Natural killer cell (primary cell): ENCODE results near the gene RSRC1. TPM values are rescaled to one million over a fixed set of nuclear protein-coding genes. Genes with fewer than 3 reads are reported as not detected.

ENCODE experiments used
- ATAC-seq, 3 donors: fragments of 150-1000 bp in 2 of 3; fragments of 200-7000 bp in 1 of 3; cut with Tn5 transposase; 1 replicate in 1 of 3; 2 replicates in 2 of 3; pipeline ENCODE4 v1.10.0; 2021; ENCODE audit warnings: mild to moderate bottlenecking in 2 of 3, moderate library complexity in 2 of 3
- DNase-seq, 2 donors: peaks; one replicate each; pipeline versions ENCODE4 v3.0.0 to v3.0.0-alpha.2; 2013 to 2021; ENCODE audit warnings: mixed read lengths in 1 of 2
- H3K27ac ChIP-seq: one replicate; pipeline ENCODE4 v1.5.1; 2013; ENCODE audit warnings: mild to moderate bottlenecking, low read length
- H3K27me3 ChIP-seq: one replicate; pipeline ENCODE4 v1.6.1; 2013; ENCODE audit warnings: low read length; ENCODE audit not compliant: control insufficient read depth, insufficient read depth
- H3K36me3 ChIP-seq: one replicate; pipeline ENCODE4 v1.6.1; 2013; ENCODE audit warnings: low read length; ENCODE audit not compliant: control insufficient read depth, insufficient read depth
- H3K4me1 ChIP-seq: one replicate; pipeline ENCODE4 v1.6.1; 2013; ENCODE audit warnings: low read length; ENCODE audit not compliant: control insufficient read depth, insufficient read depth
- H3K4me3 ChIP-seq: one replicate; pipeline ENCODE4 v1.5.1; 2013; ENCODE audit warnings: low read length
- H3K9me3 ChIP-seq: one replicate; pipeline ENCODE4 v1.6.1; 2013; ENCODE audit warnings: low read length; ENCODE audit not compliant: control insufficient read depth, insufficient read depth
- H3K27ac Mint-ChIP-seq, 2 donors: one replicate each; pipeline ENCODE4 v1.8.0; 2022; ENCODE audit warnings: mild to moderate bottlenecking in 2 of 2, mixed read lengths in 2 of 2, moderate library complexity in 1 of 2
- H3K27me3 Mint-ChIP-seq, 2 donors: one replicate each; pipeline ENCODE4 v1.8.0; 2022; ENCODE audit warnings: low read depth in 2 of 2, mixed read lengths in 2 of 2
- H3K36me3 Mint-ChIP-seq: one replicate; pipeline ENCODE4 v1.8.0; 2022; ENCODE audit warnings: mixed read lengths
- H3K4me1 Mint-ChIP-seq, 2 donors: one replicate each; pipeline ENCODE4 v1.8.0; 2022; ENCODE audit warnings: mixed read lengths in 2 of 2
- H3K4me3 Mint-ChIP-seq: one replicate; pipeline ENCODE4 v1.8.0; 2022; ENCODE audit warnings: mild to moderate bottlenecking, moderate library complexity, mixed read lengths
- H3K9me3 Mint-ChIP-seq, 2 donors: one replicate each; pipeline ENCODE4 v1.8.0; 2022; ENCODE audit warnings: mixed read lengths in 2 of 2
- WGBS: methylation state at CpG from one replicate; pipeline ENCODE4 v1.1.7; 2013; ENCODE audit warnings: missing lambda C conversion rate; ENCODE audit not compliant: insufficient coverage; 5-methylcytosine and 5-hydroxymethylcytosine counted together
- intact Hi-C: fragments of 100-400 bp; cut with micrococcal nuclease; formaldehyde crosslinking; loops from one replicate; pipeline ENCODE4 v1.14.2; 2022
- total RNA-seq, 4 donors: library from RNA; stranded (reverse); fragments of 120-200 nt in 1 of 4; gene quantifications; one replicate each; pipeline versions ENCODE4 v1.2.3 to v1.2.4, GENCODE V29; 2013 to 2022
- TF ChIP-seq, protein P1 (sequence below): fragments of 200-600 bp; IDR thresholded peaks from one replicate; pipeline ENCODE4 v1.8.0; 2022; ENCODE audit warnings: antibody characterized with exemption

The RSRC1 gene
- total RNA-seq, 3 donors from 2014 or later (not counting 1 experiment from before 2014, with no cell fraction given): 37.3 to 41.1 (median 37.6) TPM

DNA sequence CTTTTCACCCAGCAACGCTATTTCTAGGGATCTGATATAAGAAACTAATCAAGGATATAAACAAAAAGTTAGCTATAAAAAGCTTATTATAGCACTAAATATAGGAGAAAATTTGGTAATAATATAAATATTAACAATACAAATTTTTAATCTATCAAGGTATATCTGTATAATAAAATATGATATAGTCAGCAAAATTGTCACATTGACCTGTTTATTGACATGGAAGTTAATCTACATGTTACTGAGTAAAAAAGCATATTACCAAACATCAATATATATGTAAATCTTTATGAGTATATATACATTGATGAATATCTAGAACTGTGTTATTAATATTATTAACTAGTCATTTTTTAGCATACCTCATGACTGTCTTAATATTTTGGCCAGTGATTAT is 30.3 kb upstream of the RSRC1 start:
- no peak overlapping the region for H3K4me3 Mint-ChIP-seq
- peaks cover 2% of the 10 kb centered on the region for H3K27me3 ChIP-seq
- intact Hi-C loops: no loop called here
- no peaks in the 10 kb centered on the region for H3K9me3 Mint-ChIP-seq
- H3K36me3 ChIP-seq: no peaks in the 10 kb centered on the region
- no peak for ATAC-seq
- TF ChIP-seq, protein P1, sequence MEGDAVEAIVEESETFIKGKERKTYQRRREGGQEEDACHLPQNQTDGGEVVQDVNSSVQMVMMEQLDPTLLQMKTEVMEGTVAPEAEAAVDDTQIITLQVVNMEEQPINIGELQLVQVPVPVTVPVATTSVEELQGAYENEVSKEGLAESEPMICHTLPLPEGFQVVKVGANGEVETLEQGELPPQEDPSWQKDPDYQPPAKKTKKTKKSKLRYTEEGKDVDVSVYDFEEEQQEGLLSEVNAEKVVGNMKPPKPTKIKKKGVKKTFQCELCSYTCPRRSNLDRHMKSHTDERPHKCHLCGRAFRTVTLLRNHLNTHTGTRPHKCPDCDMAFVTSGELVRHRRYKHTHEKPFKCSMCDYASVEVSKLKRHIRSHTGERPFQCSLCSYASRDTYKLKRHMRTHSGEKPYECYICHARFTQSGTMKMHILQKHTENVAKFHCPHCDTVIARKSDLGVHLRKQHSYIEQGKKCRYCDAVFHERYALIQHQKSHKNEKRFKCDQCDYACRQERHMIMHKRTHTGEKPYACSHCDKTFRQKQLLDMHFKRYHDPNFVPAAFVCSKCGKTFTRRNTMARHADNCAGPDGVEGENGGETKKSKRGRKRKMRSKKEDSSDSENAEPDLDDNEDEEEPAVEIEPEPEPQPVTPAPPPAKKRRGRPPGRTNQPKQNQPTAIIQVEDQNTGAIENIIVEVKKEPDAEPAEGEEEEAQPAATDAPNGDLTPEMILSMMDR: no peak
- no peaks in the 10 kb centered on the region for H3K4me1 Mint-ChIP-seq
- no peak overlapping the region for H3K27ac ChIP-seq
- no CpG with 5 or more reads among the region's 1 CpG for WGBS
- no peak for DNase-seq
- no peaks in the 10 kb centered on the region for H3K9me3 ChIP-seq
- peaks cover 0 to 4% of the 10 kb centered on the region in 2 donors for H3K27me3 Mint-ChIP-seq
- H3K4me1 ChIP-seq: no peaks in the 10 kb centered on the region
- no peak overlapping the region for H3K4me3 ChIP-seq
- H3K27ac Mint-ChIP-seq: no peak overlapping the region
- H3K36me3 Mint-ChIP-seq: no peaks in the 10 kb centered on the region

DNA sequence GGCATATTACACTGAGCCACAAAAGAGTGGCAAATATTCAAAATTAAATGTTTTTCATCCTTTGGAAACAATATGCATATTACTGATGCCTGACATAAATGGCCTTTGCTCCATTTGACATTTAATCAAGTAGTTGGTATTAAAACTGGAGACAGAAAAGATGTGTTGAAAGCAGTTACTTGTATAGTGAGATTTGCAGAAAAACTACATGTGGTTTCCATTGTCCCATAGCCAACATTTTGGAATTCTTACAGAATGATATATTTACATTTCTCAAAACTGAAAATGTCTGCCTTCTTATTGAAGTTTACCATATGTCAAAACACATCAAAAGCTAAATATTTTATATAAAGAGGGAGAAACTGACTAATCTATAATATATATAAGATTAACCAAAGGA is 25.2 kb upstream of the RSRC1 start:
- DNase-seq: no peak
- Mint-ChIP-seq H3K9me3 (peaks cover 0 to 4% of the 10 kb centered on the region in 2 donors), H3K27ac (no peak overlapping the region), H3K27me3 (peaks cover 21 to 29% of the 10 kb centered on the region in 2 donors), H3K4me3 (no peak overlapping the region), H3K36me3 (no peaks in the 10 kb centered on the region), H3K4me1 (no peaks in the 10 kb centered on the region)
- Histone ChIP-seq H3K9me3 (no peaks in the 10 kb centered on the region), H3K36me3 (no peaks in the 10 kb centered on the region), H3K4me1 (no peaks in the 10 kb centered on the region), H3K4me3 (no peak overlapping the region), H3K27ac (no peak overlapping the region), H3K27me3 (peaks cover 15% of the 10 kb centered on the region)
- intact Hi-C loops: no loop called here
- ATAC-seq: no peak
- TF ChIP-seq, protein P1: no peak

DNA sequence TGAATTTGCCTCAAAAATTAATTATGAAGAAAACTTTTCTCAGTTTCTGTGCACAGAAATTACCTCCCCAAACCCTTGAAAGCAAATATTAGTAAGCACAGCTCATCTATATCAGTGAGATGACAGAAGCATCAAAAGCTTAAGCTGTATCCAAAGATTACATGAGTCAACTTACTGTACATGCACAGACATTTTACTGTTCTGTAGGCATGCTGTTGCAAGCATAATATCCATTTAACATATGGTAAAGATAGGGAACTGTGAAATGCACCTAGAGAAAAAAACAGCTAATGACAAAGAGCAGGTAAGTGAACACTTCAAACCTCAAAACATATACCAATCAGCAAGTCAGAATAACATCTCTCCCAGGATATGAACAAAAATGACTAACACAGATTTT is 24.5 kb upstream of the RSRC1 start:
- TF ChIP-seq, protein P1: no peak
- H3K9me3 Mint-ChIP-seq: peaks cover 0 to 4% of the 10 kb centered on the region in 2 donors
- H3K4me3 Mint-ChIP-seq: no peak overlapping the region
- no peaks in the 10 kb centered on the region for H3K9me3 ChIP-seq
- intact Hi-C loops: no loop called here
- no peak for ATAC-seq
- no peak overlapping the region for H3K4me3 ChIP-seq
- H3K27me3 Mint-ChIP-seq: peaks cover 27 to 36% of the 10 kb centered on the region in 2 donors
- H3K4me1 ChIP-seq: no peaks in the 10 kb centered on the region
- no peaks in the 10 kb centered on the region for H3K36me3 ChIP-seq
- H3K36me3 Mint-ChIP-seq: no peaks in the 10 kb centered on the region
- no peak for DNase-seq
- no peak overlapping the region for H3K27ac Mint-ChIP-seq
- H3K27me3 ChIP-seq: peaks cover 18% of the 10 kb centered on the region
- H3K27ac ChIP-seq: no peak overlapping the region
- H3K4me1 Mint-ChIP-seq: no peaks in the 10 kb centered on the region

DNA sequence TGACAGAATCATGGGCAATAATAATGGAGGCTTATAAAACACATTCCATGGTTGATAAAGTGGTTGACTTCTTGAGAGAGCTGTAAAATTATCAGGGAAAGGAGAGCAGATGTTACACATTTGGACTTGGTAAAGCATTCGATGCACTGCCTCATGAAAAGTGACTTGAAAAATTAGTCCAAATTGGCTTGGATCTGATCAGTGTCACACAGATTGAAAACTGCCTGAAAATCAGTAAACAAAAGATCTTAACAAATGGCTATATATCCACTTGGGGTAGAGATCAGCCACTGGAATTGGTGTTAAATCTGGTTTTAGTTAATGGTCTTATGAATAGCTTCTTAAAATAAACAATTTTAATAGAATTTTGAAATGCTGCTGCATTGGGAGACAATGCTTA is 24.0 kb upstream of the RSRC1 start:
- TF ChIP-seq, protein P1: no peak
- Histone ChIP-seq H3K36me3 (no peaks in the 10 kb centered on the region), H3K9me3 (no peaks in the 10 kb centered on the region), H3K27me3 (peaks cover 20% of the 10 kb centered on the region), H3K27ac (no peak overlapping the region), H3K4me3 (no peak overlapping the region), H3K4me1 (no peaks in the 10 kb centered on the region)
- H3K27me3 Mint-ChIP-seq: peaks cover 32 to 42% of the 10 kb centered on the region in 2 donors
- H3K27ac Mint-ChIP-seq: no peak overlapping the region
- intact Hi-C loops: no loop called here
- 79% methylated on average over 1 of the region's 1 CpG for WGBS
- H3K4me1 Mint-ChIP-seq: no peaks in the 10 kb centered on the region
- DNase-seq (no peak), ATAC-seq (no peak)
- H3K4me3 Mint-ChIP-seq: no peak overlapping the region
- H3K9me3 Mint-ChIP-seq: peaks cover 0 to 4% of the 10 kb centered on the region in 2 donors
- H3K36me3 Mint-ChIP-seq: no peaks in the 10 kb centered on the region
